Measurements from ENCODE around the gene UNCX. TPM values are rescaled to one million over a fixed set of nuclear protein-coding genes. Genes with fewer than 3 reads are reported as not detected.

The UNCX gene
- total RNA-seq, 1 experiment from 2014 or later: not detected

DNA sequence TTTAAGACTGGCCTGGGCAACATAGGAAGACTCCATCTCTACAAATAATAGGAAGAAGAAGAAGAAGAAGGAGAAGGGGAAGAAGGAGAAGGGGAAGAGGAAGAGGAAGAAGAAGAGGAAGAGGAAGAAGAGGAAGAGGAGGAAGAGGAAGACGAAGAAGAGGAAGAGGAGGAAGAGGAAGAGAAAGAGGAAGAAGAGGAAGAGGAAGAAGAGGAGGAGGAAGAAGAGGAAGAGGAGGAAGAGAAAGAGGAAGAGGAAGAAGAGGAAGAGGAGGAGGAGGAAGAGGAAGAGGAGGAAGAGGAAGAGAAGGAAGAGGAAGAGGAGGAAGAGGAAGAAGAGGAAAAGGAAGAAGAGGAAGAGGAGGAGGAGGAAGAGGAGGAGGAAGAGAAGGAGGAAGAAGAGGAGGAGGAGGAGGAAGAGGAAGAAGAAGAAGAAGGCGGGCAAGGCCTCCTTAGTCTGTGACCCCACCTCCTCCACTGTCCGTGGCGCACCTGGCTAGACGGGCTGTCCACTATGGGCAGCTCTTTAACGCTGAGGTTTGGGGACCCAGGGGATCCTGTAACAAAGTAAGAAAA is 43.9 kb upstream of the UNCX start:
- TF ChIP-seq, protein P1, sequence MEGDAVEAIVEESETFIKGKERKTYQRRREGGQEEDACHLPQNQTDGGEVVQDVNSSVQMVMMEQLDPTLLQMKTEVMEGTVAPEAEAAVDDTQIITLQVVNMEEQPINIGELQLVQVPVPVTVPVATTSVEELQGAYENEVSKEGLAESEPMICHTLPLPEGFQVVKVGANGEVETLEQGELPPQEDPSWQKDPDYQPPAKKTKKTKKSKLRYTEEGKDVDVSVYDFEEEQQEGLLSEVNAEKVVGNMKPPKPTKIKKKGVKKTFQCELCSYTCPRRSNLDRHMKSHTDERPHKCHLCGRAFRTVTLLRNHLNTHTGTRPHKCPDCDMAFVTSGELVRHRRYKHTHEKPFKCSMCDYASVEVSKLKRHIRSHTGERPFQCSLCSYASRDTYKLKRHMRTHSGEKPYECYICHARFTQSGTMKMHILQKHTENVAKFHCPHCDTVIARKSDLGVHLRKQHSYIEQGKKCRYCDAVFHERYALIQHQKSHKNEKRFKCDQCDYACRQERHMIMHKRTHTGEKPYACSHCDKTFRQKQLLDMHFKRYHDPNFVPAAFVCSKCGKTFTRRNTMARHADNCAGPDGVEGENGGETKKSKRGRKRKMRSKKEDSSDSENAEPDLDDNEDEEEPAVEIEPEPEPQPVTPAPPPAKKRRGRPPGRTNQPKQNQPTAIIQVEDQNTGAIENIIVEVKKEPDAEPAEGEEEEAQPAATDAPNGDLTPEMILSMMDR (IDR thresholded peaks at IDR 0.05 in 2 of 3, conservative IDR thresholded peaks at IDR 0.05 in 1 of 3; ENCODE audit: borderline replicate concordance in 1 of 3, insufficient read depth in 1 of 3, low read depth in 2 of 3, low read length in 2 of 3): no peak
- intact Hi-C loops (cut with micrococcal nuclease): no loop called here
- no peaks in the 10 kb centered on the region for H3K27me3 ChIP-seq (ENCODE audit: insufficient read depth, low read length)

DNA sequence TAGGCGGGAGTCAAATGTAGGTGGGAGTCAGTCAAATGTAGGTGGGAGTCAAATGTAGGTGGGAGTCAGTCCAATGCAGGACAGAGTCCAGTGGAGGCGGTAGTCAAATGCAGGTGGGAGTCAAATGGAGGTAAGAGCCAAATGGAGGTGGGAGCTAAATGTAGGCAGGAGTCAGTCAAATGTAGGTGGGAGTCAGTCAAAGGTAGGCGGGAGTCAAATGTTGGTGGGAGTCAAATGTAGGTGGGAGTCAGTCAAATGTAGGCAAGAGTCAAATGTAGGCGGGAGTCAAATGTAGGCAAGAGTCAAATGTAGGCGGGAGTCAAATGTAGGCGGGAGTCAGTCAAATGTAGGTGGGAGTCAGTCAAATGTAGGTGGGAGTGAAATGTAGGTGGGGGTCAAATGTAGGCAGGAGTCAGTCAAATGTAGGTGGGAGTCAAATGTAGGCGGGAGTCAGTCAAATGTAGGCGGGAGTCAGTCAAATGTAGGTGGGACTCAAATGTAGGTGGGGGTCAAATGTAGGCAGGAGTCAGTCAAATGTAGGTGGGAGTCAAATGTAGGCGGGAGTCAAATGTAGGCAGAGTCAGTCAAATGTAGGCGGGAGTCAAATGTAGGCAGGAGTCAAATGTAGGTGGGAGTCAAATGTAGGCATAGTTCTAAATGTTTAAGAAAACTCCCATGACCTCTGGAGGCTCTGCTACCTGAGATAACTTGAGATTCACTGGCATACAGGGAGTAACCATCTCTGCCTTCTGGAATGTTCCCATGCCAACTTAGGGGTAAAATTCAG is 42.5 kb upstream of the UNCX start:
- intact Hi-C loops (cut with micrococcal nuclease): no loop called here
- Histone ChIP-seq H3K4me1 (ENCODE audit: control insufficient read depth in 1 of 2, insufficient read depth in 2 of 2, low read length in 2 of 2) (no peaks in the 10 kb centered on the region; a peak in 1 of 4 replicates), H3K27me3 (ENCODE audit: insufficient read depth, low read length) (peaks cover 1% of the 10 kb centered on the region; the same call in 1 of the 2 replicates), H4K20me1 (ENCODE audit: insufficient read depth) (no peaks in the 10 kb centered on the region), H3K9ac (ENCODE audit: low read length) (no peak overlapping the region), H2AFZ (ENCODE audit: low read depth, low read length, poor library complexity, severe bottlenecking) (no peak overlapping the region), H3K79me2 (ENCODE audit: insufficient read depth, low read length) (no peaks in the 10 kb centered on the region), H3K4me3 (replicated peaks in 1 of 2; ENCODE audit: low read depth in 1 of 2, low read length in 2 of 2) (no peak overlapping the region), H3K4me2 (ENCODE audit: low read length) (no peak overlapping the region), H3K27ac (ENCODE audit: low read depth, low read length) (no peak overlapping the region), H3K9me3 (ENCODE audit: control insufficient read depth in 1 of 2, insufficient read depth in 1 of 2, low read depth in 1 of 2, low read length in 2 of 2) (no peaks in the 10 kb centered on the region), H3K36me3 (ENCODE audit: control insufficient read depth in 1 of 2, insufficient read depth in 2 of 2, low read length in 2 of 2) (no peaks in the 10 kb centered on the region), H3K9me2 (ENCODE audit: insufficient read depth) (no peaks in the 10 kb centered on the region)
- ChIA-PET CTCF (interaction anchor here (1.0 kb wide), 1 partner anchor 13 kb away, joined by 3 read pairs; no protein-coding TSS in a partner anchor), POLR2A (no interaction called here), RAD21 (ENCODE audit: low non-redundant PET in 1 of 2, low total read pairs in 2 of 2, uncharacterized antibody in 2 of 2, unreplicated experiment in 2 of 2) (no interaction called here)
- ATAC-seq: no peak
- no peak for DNase-seq (ENCODE audit: low read depth, low spot score)
- no TSS peak for BruUV-seq (replicated peaks)
- TF ChIP-seq RAD21 (IDR thresholded peaks at IDR 0.05; ENCODE audit: low read depth) (no peak), FOSL1 (IDR thresholded peaks at IDR 0.05; ENCODE audit: low read depth) (no peak), CBX3 (IDR thresholded peaks at IDR 0.05; ENCODE audit: low read depth) (no peak), ELF1 (IDR thresholded peaks at IDR 0.05; ENCODE audit: borderline replicate concordance, low read depth) (no peak), ZNF274 (IDR thresholded peaks at IDR 0.05; ENCODE audit: low read depth, low read length) (no peak), YY1 (IDR thresholded peaks at IDR 0.05; ENCODE audit: extremely low read depth, insufficient replicate concordance, low read depth, low read length) (no peak), POLR2A (IDR thresholded peaks at IDR 0.05; ENCODE audit: borderline replicate concordance, extremely low read depth, insufficient read depth, insufficient read length) (no peak), TCF7L2 (IDR thresholded peaks at IDR 0.05; ENCODE audit: borderline replicate concordance, extremely low read depth, insufficient read depth, insufficient read length) (no peak)
- TF ChIP-seq, protein P2, sequence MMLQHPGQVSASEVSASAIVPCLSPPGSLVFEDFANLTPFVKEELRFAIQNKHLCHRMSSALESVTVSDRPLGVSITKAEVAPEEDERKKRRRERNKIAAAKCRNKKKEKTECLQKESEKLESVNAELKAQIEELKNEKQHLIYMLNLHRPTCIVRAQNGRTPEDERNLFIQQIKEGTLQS (IDR thresholded peaks at IDR 0.05): no peak
- TF ChIP-seq, protein P3, sequence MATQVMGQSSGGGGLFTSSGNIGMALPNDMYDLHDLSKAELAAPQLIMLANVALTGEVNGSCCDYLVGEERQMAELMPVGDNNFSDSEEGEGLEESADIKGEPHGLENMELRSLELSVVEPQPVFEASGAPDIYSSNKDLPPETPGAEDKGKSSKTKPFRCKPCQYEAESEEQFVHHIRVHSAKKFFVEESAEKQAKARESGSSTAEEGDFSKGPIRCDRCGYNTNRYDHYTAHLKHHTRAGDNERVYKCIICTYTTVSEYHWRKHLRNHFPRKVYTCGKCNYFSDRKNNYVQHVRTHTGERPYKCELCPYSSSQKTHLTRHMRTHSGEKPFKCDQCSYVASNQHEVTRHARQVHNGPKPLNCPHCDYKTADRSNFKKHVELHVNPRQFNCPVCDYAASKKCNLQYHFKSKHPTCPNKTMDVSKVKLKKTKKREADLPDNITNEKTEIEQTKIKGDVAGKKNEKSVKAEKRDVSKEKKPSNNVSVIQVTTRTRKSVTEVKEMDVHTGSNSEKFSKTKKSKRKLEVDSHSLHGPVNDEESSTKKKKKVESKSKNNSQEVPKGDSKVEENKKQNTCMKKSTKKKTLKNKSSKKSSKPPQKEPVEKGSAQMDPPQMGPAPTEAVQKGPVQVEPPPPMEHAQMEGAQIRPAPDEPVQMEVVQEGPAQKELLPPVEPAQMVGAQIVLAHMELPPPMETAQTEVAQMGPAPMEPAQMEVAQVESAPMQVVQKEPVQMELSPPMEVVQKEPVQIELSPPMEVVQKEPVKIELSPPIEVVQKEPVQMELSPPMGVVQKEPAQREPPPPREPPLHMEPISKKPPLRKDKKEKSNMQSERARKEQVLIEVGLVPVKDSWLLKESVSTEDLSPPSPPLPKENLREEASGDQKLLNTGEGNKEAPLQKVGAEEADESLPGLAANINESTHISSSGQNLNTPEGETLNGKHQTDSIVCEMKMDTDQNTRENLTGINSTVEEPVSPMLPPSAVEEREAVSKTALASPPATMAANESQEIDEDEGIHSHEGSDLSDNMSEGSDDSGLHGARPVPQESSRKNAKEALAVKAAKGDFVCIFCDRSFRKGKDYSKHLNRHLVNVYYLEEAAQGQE (IDR thresholded peaks at IDR 0.05; ENCODE audit: low read depth): no peak

More for the DNA sequence above, 43.9 kb upstream of the UNCX start:
- Histone ChIP-seq H3K36me3 (ENCODE audit: control insufficient read depth in 1 of 2, insufficient read depth in 2 of 2, low read length in 2 of 2) (no peaks in the 10 kb centered on the region), H3K9me3 (ENCODE audit: control insufficient read depth in 1 of 2, insufficient read depth in 1 of 2, low read depth in 1 of 2, low read length in 2 of 2) (no peaks in the 10 kb centered on the region), H2AFZ (ENCODE audit: low read depth, low read length, poor library complexity, severe bottlenecking) (no peak overlapping the region), H4K20me1 (ENCODE audit: insufficient read depth) (no peaks in the 10 kb centered on the region), H3K27ac (ENCODE audit: low read depth, low read length) (no peak overlapping the region), H3K79me2 (ENCODE audit: insufficient read depth, low read length) (no peaks in the 10 kb centered on the region), H3K9me2 (ENCODE audit: insufficient read depth) (no peaks in the 10 kb centered on the region), H3K4me2 (ENCODE audit: low read length) (no peak overlapping the region), H3K4me3 (replicated peaks in 1 of 2; ENCODE audit: low read depth in 1 of 2, low read length in 2 of 2) (no peak overlapping the region), H3K9ac (ENCODE audit: low read length) (no peak overlapping the region), H3K4me1 (ENCODE audit: control insufficient read depth in 1 of 2, insufficient read depth in 2 of 2, low read length in 2 of 2) (no peaks in the 10 kb centered on the region; a peak in 1 of 4 replicates)
- DNase-seq (ENCODE audit: low read depth, low spot score) (no peak), ATAC-seq (no peak)
- RAD21 ChIA-PET (ENCODE audit: low non-redundant PET in 1 of 2, low total read pairs in 2 of 2, uncharacterized antibody in 2 of 2, unreplicated experiment in 2 of 2): no interaction called here
- CTCF ChIA-PET: interaction anchor here (1.0 kb wide), 1 partner anchor 12 kb away, joined by 3 read pairs; no protein-coding TSS in a partner anchor
- POLR2A ChIA-PET: no interaction called here
- no TSS peak for BruUV-seq (replicated peaks)

Data from HCT116 (cell line).